ENCODE data around the gene PLCH2.

The PLCH2 gene

GRCh38 chr1:2510366-2511155 is 34.5 kb downstream of the PLCH2 start:
- DNase-seq (ENCODE audit: low read depth in 4 of 4, low spot score in 1 of 4), result no peak

DNA sequence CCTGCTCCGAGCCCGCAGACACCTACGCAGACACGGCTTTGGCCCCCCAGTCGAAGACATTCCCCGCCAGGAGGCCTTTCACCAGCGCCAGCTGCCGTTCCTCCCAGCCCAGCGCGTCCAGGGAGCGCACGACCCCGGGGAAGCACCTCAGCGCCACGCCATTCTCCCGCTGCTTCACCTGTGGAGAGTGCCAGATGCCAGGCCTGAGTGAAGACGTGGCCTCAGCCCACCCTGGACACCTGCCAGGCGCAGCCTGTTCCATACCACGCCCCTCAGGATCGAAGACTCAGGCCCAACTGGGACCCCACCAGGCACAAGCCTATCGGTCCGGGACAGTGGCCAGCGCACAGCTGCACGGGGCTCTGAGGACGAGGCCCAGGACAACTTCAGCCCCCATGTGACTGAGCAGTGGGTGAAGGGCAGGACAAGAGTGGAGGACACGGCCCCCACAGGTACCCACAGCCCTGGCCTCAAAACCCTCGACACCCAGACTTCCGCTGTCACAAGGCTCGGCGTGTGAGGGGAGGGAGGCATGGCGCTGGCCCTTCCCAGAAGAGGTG is 36.9 kb downstream of the PLCH2 start:
- DNase-seq (ENCODE audit: low read depth in 4 of 4, low spot score in 1 of 4), result no peak

DNA sequence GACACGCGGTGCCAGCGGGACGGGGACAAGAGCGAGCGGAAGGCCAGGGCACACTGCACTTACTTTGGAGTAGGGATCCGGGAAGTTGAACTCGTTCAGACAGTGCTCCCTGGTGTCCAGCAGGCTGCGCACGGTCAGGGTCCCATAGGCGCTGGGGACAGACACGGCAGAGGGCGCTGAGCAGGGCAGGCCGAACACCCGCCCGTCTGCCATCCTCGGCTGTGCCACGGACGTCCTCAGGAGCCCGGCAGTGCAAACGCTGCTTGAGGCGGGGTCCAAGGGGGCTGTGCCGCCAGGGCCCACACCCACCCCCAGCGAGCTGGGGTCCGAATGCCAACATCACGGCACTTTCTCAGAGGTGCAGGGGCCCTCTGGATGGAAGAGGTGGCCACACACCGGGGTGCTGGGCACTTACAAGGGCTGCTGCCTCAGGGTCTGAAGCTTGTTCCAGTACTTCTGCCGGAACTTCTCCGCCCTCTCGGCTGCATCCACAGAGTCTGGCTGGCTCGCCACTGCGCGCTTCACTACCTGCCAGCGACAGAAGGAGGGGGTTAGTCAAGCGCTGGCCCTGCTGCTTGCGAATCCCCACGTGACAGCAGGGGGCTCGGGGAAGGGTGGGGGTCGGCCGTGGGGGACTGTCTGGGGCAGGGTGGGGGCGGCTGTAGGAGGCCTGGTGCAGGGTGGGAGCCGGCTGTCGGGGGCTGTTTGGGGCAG is 38.0 kb downstream of the PLCH2 start:
- DNase-seq (ENCODE audit: low read depth in 4 of 4, low spot score in 1 of 4), result no peak

- no peak for DNase-seq (ENCODE audit: low read depth in 4 of 4, low spot score in 1 of 4)
Measured at GRCh38 chr1:2514863-2515762, 39.0 kb downstream of the PLCH2 start.

- no peak for DNase-seq (ENCODE audit: low read depth in 4 of 4, low spot score in 1 of 4)
Measured at GRCh38 chr1:2515763-2516080, 39.6 kb downstream of the PLCH2 start.

- DNase-seq (ENCODE audit: low read depth in 4 of 4, low spot score in 1 of 4), result no peak
Measured at GRCh38 chr1:2516124-2516523, 40.0 kb downstream of the PLCH2 start.

DNA sequence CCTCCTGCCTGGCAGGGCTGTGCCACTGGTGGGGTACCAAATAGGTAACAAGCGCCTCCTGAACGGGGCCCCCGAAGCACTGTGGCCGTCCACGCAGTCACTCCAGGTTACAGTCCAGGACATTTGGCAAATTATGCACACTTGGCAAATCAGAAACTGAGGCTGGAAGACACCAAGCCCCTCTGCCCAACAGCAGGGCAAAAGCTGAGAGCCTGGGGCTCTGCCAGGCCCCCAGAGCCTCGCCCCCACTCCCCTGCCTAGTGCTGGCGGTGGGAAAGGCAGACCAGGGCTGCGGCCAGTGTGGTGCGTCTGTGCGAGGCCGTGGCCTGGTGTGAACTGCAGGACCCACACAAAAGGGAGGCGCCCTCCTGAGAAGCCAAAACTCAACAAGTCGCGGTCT is 40.9 kb downstream of the PLCH2 start:
- DNase-seq (ENCODE audit: low read depth in 4 of 4, low spot score in 1 of 4), result no peak

GRCh38 chr1:2517966-2518365 is 41.9 kb downstream of the PLCH2 start:
- no peak for DNase-seq (ENCODE audit: low read depth in 4 of 4, low spot score in 1 of 4)

GRCh38 chr1:2518528-2518927 is 42.4 kb downstream of the PLCH2 start:
- DNase-seq (ENCODE audit: low read depth in 4 of 4, low spot score in 1 of 4), result no peak

GRCh38 chr1:2519029-2519685 is 43.1 kb downstream of the PLCH2 start:
- no peak for DNase-seq (ENCODE audit: low read depth in 4 of 4, low spot score in 1 of 4)

GRCh38 chr1:2519729-2520128 is 43.6 kb downstream of the PLCH2 start:
- DNase-seq (ENCODE audit: low read depth in 4 of 4, low spot score in 1 of 4), result no peak

DNA sequence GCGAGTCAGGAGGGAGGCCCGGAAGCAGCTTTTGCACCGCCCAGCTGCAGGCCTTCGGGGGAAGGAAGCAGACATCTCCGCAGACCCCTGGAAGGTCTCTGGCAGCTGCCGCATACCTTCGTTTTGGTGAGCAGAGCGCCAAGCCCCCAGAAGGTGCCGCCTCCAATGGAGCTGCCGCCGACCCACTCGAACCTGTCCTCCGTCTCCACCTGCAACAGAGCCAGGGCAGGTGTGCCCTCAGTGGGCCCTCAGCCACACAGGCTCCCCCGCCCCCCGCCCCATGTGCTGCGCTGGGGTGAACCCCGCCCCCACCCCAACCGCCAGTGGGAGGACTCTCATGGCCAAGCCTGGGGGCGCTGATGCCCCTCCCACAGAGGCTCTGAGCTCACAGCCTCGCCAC is 44.1 kb downstream of the PLCH2 start:
- no peak for DNase-seq (ENCODE audit: low read depth in 4 of 4, low spot score in 1 of 4)

DNA sequence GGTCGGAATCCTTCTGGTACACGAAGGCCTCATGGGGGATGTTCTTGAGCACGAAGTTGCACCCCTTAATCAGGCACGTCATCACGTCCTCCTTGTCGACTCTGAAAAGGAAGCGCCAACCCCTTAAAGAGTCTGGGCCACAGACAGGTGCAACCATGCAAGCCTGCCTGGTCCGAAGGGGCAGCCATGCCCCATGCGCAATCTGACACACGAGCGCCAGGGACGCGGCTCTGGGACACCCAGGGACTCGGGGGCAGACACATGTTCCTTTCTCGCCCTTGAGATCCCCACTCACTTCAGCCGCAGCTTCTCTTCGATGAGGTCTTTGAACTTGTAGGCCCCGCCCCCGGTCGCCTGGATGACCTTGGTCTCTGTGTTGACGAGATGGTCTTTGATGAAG is 44.7 kb downstream of the PLCH2 start:
- DNase-seq (ENCODE audit: low read depth in 4 of 4, low spot score in 1 of 4), result no peak

DNA sequence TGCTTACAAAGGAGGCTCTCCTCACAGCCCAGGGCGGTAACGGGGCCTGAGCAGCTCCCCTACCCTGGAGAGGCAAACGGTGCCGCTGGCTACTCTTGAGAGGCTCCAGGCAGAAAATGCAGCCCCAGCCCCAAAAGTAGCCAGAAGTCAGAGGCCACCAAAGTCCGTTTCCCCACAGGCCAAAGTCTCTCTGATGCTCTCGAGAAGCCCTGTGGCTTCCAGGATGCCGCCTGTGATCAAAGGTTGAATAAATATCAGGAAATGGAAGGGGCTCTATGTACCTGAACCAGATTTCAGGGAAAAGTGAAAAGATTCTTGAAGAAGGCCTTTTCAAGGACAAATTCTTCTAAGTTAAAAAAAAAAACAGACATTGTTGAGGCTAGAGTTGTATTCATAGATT is 46.1 kb downstream of the PLCH2 start:
- no peak for DNase-seq (ENCODE audit: low read depth in 4 of 4, low spot score in 1 of 4)

DNA sequence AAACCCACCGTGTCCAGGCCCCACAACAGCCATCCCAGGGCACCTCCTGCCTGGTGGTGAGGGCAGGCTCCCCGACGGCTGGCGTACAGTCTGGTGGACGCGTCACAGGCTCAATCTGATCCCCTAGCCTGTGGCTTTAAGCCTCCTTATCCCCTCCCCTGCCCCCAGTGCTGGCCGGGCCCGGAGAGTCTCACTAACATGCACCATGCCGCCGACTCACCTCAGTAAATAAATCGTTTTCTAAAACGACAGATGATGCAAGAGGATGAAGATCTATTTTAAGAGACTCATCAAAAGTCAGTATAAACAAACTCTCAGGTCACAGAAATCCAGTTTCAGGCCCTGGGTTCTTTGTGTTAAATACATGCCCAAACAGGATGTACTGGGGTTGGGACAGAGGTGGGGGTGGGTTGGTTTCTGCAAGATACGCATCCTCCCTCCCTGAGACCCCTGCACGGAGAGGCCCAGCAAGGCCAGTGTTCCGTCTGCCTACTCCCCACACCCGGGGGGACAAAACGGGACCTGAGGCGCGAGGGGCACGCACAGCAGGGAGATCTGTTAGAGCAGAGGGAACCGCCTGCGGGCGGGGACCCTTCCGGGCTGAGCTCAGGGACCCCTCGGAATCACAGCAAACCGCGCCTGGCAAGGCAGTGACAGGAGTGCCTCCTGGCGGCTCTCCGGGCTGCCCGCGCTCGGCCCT is 47.3 kb downstream of the PLCH2 start:
- no peak for DNase-seq (ENCODE audit: low read depth in 4 of 4, low spot score in 1 of 4)

DNA sequence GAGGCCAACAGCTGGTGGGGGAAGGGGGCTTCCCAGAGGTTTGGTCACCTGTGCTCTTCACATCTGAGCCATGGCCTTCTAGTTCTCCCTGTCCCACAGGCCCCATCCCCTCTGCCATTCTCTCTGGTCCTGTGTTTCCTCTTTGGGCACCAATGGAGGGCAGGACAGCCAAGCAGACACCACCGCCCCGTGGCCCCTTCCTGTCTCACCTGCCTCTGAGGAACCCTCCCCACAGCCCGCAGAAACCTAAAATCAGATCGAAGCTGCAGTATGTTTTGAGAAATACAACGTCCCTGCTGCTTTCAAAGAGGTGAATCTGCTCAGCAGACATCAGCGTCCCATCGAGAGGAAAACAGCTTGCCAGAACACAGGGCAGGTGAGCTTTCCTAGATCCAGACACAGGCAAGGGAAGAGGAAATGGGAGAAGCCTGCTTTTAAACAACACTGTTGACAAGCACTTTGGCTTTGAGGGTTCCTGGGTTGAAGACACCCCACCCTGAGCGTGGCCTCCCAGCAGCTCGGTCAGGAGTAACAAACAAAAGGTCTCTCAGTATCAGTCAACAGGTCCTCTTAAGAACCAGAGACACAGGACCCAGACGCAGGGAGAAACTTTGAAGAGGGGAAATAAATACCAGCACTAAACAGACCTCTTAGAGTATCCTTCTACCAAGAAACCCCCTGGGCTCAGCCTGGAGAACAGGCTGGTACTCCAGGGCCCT is 48.0 kb downstream of the PLCH2 start:
- DNase-seq (ENCODE audit: low read depth in 4 of 4, low spot score in 1 of 4), result no peak

DNA sequence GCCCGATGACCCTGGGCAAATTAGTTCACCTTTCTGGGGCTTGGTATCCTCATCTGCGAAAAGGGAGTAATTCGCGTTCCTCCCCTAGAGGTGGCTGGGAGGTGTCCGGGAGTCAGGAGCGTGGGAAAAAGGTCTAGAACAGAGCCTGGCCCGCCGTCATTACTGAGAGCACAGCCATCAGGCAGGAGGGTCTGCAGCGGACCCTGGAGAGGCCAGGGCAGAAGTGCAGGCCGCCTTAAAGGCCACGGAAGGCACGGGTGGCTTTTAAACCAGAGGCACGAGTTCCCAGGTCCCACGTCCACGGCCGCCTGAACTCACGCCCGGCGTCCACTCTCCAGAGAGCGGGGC is 49.5 kb downstream of the PLCH2 start:
- DNase-seq (ENCODE audit: low read depth in 4 of 4, low spot score in 1 of 4), result no peak

DNA sequence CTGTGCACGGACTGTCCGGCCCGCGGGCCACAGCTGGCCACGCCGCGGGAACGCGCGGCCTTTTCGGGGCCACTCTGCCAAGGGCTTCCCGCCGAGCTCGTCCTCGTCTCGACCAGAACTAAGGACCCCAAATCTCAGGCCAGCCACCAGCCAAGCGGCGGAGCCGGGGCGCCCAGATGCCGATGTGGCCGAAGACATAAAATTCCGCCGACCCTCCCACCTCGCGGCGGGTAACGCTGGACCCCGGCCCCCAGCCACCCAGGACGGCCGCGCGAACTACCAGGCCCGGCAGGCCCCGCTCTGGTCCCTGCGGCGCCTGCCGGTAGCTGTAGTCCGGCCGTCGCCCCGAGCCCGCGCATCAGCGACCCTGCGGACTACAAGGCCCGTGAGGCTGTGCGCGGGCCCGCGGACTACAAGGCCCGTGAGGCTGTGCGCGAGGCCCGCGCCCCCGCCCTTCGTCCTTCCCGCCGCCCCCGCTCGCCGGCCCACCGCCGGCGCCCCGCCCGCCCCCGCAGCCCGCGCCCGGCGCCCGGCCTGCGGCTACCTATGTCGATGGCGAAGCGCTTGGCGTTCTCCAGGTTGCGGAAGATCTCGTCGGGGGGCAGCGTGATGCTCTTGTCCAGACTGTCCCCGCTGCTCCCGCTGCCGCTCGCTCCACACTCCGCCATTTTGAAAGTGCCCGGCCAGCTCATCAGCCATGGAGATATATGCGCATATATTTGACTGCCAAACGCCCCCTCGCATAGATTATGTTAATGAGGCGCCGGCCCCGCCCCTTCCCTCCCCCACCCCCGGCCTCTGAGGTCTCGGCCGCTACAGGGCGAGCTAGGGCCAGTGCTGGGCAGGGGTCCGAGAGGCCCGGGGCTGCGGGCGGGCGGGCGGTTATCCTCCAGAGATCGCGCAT is 50.1 kb downstream of the PLCH2 start, which contains the start of gene PANK4:
TSS of gene PANK4 (minus strand) at position 677 of the 904 bp plus-strand sequence. CDS start at position 668, 9 bp downstream.
- DNase-seq (ENCODE audit: low read depth in 4 of 4, low spot score in 1 of 4), result peak; percentile 69 to 89 (median 86)

Measured in stimulated activated CD4-positive, alpha-beta T cell treated with anti-CD3 and anti-CD28 coated beads, Interleukin-1b, Interleukin-23, amount 100 ng/mL, for 24 hours (primary cell).